GM20000 (cell line): ENCODE data around the gene DOCK8.

Source experiments
- DNase-seq: peaks from one replicate; pipeline ENCODE4 v3.0.0; 2012; ENCODE audit warnings: low spot score
- CTCF ChIP-seq: IDR thresholded peaks from 2 replicates; pipeline ENCODE4 v1.5.1; 2012; ENCODE audit warnings: mild to moderate bottlenecking, control low read depth; ENCODE audit errors: extremely low read depth, missing control alignments

Gene DOCK8

DNA sequence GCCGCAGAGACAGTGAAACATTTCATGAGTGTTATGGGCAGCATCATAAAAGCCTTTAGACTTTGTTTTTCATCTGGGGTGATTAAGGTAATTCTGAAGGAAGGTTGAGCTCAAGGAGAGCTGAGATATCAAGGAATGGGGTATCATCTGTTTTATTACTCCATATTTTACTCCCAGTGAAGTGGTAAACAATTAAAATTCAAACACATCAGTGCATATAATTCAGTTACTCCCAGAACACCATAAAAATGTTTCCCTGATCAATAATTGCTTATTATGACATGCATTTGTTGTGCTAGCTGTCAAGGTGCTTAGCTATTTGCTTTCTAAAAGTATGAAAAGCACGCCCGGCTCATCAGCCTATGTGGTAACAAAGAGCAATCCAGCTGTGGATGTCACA, 81.7 kb downstream of the DOCK8 start:
- no peak for DNase-seq
- TF ChIP-seq CTCF: no peak

- peak; percentile 33 for DNase-seq
- no peak for TF ChIP-seq CTCF
Measured at GRCh38 chr9:297104-297972, 82.7 kb downstream of the DOCK8 start.

GRCh38 chr9:303502-303901, 88.8 kb downstream of the DOCK8 start:
- no peak for TF ChIP-seq CTCF
- no peak for DNase-seq

DNA sequence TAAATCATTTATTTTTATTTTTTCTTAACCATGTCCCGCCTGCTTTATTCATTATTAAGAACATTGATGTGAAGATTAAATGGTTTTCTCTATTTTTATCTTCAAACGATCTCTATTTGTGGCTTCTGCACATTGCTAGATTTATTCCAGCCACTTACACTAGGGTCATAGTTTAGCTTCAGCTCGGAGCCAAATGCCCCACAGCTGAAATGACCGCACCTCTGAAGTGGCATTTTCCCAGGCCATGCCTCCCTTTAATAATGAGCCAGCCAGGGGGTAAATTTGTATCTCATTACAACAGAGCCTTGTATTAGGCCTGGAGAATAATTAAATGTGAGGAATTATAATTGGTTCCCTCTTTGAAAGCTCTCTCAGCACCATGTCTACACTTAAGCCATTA, 89.4 kb downstream of the DOCK8 start:
- TF ChIP-seq CTCF: no peak
- no peak for DNase-seq

GRCh38 chr9:304519-305185, 90.0 kb downstream of the DOCK8 start:
- no peak for TF ChIP-seq CTCF
- DNase-seq: no peak

GRCh38 chr9:306907-307306, 92.2 kb downstream of the DOCK8 start:
- TF ChIP-seq CTCF: peak; percentile 24
- peak; percentile 10 for DNase-seq

DNA sequence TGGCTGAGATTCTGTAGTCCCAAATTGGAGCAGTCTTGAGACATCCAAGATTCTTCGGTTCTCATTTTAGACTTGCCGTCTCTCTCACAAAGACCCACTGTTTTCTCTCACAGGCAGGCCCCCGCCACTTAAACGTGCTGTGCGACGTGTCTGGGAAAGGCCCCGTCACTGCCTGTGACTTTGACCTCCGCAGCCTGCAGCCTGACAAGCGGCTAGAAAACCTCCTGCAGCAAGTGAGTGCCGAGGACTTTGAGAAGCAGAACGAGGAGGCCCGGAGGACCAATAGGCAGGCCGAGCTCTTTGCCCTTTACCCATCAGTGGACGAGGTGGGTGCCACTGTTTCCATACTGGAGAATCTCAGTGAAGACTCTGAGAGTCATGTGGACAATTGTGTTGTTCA, 97.2 kb downstream of the DOCK8 start:
- no peak for DNase-seq
- no peak for TF ChIP-seq CTCF
